ENCODE results near the gene HAPSTR1. TPM values are rescaled to one million over a fixed set of nuclear protein-coding genes. Genes with fewer than 3 reads are reported as not detected.
A peak's percentile ranks its signal among the peaks of the same experiment; 100 is the strongest.

HAPSTR1 gene
- total RNA-seq, 2 experiments from 2014 or later = 52.5 to 53.4 TPM

GRCh38 chr16:9047689-9048301 lies 43.6 kb upstream of the HAPSTR1 start:
- no peak overlapping the region for H3K4me3 Mint-ChIP-seq
- H3K27me3 Mint-ChIP-seq = no peaks in the 10 kb centered on the region
- peaks cover 1% of the 10 kb centered on the region for H3K36me3 Mint-ChIP-seq (ENCODE audit: low read depth)
- H3K27ac Mint-ChIP-seq = peak overlapping the region; percentile 67
- H3K4me1 Mint-ChIP-seq (ENCODE audit: low read depth) = peaks cover 33% of the 10 kb centered on the region
- ATAC-seq (peak; percentile 63), DNase-seq (peak; percentile 76)
- ChIA-PET CTCF (interaction anchor here (0.7 to 2.4 kb wide), 8 partner anchors 15 to 111 kb away, joined by 3 to 9 read pairs (median 5); no protein-coding TSS in a partner anchor), POLR2A (interaction anchor here (0.6 to 2.7 kb wide), 8 partner anchors 14 to 198 kb away, joined by 3 to 11 read pairs (median 3); no protein-coding TSS in a partner anchor)
- H3K9me3 Mint-ChIP-seq = peaks cover 10% of the 10 kb centered on the region
- intact Hi-C loops (cut with micrococcal nuclease) = no loop called here
- no peak for TF ChIP-seq CTCF (IDR thresholded peaks at IDR 0.05)

GRCh38 chr16:9048302-9048700 lies 43.1 kb upstream of the HAPSTR1 start:
- CTCF ChIA-PET = interaction anchor here (0.7 to 2.4 kb wide), 5 partner anchors 15 to 90 kb away, joined by 3 to 8 read pairs (median 6); no protein-coding TSS in a partner anchor

DNA sequence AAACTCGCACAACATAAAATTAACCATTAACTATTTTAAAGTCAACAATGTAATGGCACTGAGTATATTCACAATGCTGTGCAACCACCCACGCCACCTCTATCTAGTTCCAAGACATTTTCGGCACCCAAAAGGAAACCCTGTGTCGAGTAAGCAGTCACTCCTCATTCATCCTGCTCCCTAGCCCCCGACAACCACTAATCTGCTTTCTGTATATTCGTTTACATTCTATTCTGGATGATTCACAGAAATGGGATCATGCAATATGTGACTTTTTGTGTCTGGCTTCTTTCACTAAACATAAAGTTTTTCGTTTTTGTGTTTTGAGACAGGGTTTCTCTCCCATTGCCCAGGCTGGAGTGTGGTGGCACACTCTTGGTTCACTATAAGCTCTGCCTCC lies 42.2 kb upstream of the HAPSTR1 start:
- Mint-ChIP-seq H3K36me3 (ENCODE audit: low read depth) (peaks cover 1% of the 10 kb centered on the region), H3K27me3 (no peaks in the 10 kb centered on the region), H3K4me1 (ENCODE audit: low read depth) (peaks cover 31% of the 10 kb centered on the region), H3K4me3 (no peak overlapping the region), H3K9me3 (peaks cover 10% of the 10 kb centered on the region), H3K27ac (no peak overlapping the region)
- ChIA-PET POLR2A (interaction anchor here (0.8 kb wide), 1 partner anchor 24 kb away, joined by 3 read pairs; no protein-coding TSS in a partner anchor), CTCF (interaction anchor here (1.2 to 1.6 kb wide), 5 partner anchors 10 to 143 kb away, joined by 3 to 4 read pairs (median 3); no protein-coding TSS in a partner anchor)
- intact Hi-C loops (cut with micrococcal nuclease) = no loop called here
- ATAC-seq (no peak), DNase-seq (no peak)
- no peak for TF ChIP-seq CTCF (IDR thresholded peaks at IDR 0.05)

More at GRCh38 chr16:9048302-9048700, 43.1 kb upstream of the HAPSTR1 start:
- peaks cover 1% of the 10 kb centered on the region for H3K36me3 Mint-ChIP-seq (ENCODE audit: low read depth)
- peak overlapping the region; percentile 67 for H3K27ac Mint-ChIP-seq
- ATAC-seq (no peak), DNase-seq (no peak)
- H3K4me1 Mint-ChIP-seq (ENCODE audit: low read depth) = peaks cover 31% of the 10 kb centered on the region
- TF ChIP-seq CTCF (IDR thresholded peaks at IDR 0.05) = no peak
- POLR2A ChIA-PET = interaction anchor here (0.6 to 2.7 kb wide), 4 partner anchors 15 to 78 kb away, joined by 3 to 11 read pairs (median 4); no protein-coding TSS in a partner anchor
- H3K4me3 Mint-ChIP-seq = no peak overlapping the region
- intact Hi-C loops (cut with micrococcal nuclease) = no loop called here
- H3K9me3 Mint-ChIP-seq = peaks cover 10% of the 10 kb centered on the region
- no peaks in the 10 kb centered on the region for H3K27me3 Mint-ChIP-seq

- Mint-ChIP-seq H3K9me3 (peaks cover 10% of the 10 kb centered on the region), H3K4me1 (ENCODE audit: low read depth) (peaks cover 31% of the 10 kb centered on the region), H3K27me3 (no peaks in the 10 kb centered on the region), H3K27ac (no peak overlapping the region), H3K4me3 (no peak overlapping the region), H3K36me3 (ENCODE audit: low read depth) (peaks cover 1% of the 10 kb centered on the region)
- intact Hi-C loops (cut with micrococcal nuclease) = no loop called here
- DNase-seq (peak; percentile 39), ATAC-seq (no peak)
- CTCF ChIA-PET = interaction anchor here (0.8 to 1.6 kb wide), 12 partner anchors 9 to 144 kb away, joined by 3 to 6 read pairs (median 3); no protein-coding TSS in a partner anchor
- POLR2A ChIA-PET = interaction anchor here (0.8 kb wide), 1 partner anchor 23 kb away, joined by 3 read pairs; no protein-coding TSS in a partner anchor
- peak; percentile 69 for TF ChIP-seq CTCF (IDR thresholded peaks at IDR 0.05)
Measured at GRCh38 chr16:9050102-9050830, 41.2 kb upstream of the HAPSTR1 start.
